ENCODE data around the gene STT3A.

DNA sequence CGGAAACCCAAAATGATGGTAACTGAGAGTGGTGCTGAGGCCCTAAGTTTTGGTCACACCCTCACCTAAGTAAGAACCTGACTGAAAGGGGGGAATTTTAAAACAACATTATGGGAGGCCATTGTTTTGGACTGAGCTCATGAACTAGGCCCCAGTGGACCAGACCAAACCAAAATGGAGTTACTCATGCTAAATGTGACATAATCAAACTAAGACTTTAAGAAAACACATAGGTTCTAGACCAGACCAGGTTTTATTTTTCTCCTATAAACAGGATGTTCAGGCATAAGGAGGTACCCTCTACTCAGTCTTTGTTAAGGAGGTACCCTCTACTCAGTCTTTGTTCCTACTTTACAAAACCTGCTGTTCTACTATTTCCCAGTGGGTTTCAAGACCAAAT lies 30.7 kb upstream of the STT3A start:
- no peak for TF ChIP-seq POLR2A (IDR thresholded peaks at IDR 0.05)
- TF ChIP-seq, protein P1, sequence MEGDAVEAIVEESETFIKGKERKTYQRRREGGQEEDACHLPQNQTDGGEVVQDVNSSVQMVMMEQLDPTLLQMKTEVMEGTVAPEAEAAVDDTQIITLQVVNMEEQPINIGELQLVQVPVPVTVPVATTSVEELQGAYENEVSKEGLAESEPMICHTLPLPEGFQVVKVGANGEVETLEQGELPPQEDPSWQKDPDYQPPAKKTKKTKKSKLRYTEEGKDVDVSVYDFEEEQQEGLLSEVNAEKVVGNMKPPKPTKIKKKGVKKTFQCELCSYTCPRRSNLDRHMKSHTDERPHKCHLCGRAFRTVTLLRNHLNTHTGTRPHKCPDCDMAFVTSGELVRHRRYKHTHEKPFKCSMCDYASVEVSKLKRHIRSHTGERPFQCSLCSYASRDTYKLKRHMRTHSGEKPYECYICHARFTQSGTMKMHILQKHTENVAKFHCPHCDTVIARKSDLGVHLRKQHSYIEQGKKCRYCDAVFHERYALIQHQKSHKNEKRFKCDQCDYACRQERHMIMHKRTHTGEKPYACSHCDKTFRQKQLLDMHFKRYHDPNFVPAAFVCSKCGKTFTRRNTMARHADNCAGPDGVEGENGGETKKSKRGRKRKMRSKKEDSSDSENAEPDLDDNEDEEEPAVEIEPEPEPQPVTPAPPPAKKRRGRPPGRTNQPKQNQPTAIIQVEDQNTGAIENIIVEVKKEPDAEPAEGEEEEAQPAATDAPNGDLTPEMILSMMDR (IDR thresholded peaks at IDR 0.05): no peak

Data from testis (tissue), 2 donors.